ENCODE data around the gene METTL9.
"Not testable (repeated sequence)": the region's sequence is repeated elsewhere in the genome, so short reads cannot be mapped to it uniquely, and the experiment has no call there.

METTL9 gene

GRCh38 chr16:21667575-21667974 lies 68.2 kb downstream of the METTL9 start:
- no peak for DNase-seq

- DNase-seq: no peak
Observed at GRCh38 chr16:21673469-21673868, 74.1 kb downstream of the METTL9 start.

- not testable (repeated sequence) for DNase-seq
Observed at GRCh38 chr16:21674456-21674855, 75.1 kb downstream of the METTL9 start.

GRCh38 chr16:21680714-21681113 lies 81.3 kb downstream of the METTL9 start:
- DNase-seq: not testable (repeated sequence)

GRCh38 chr16:21683184-21683583 lies 83.8 kb downstream of the METTL9 start:
- no peak for DNase-seq

- DNase-seq: peak; percentile 12 to 32
Observed at GRCh38 chr16:21684199-21684598, 84.8 kb downstream of the METTL9 start.

GRCh38 chr16:21685034-21685455 lies 85.7 kb downstream of the METTL9 start:
- no peak for DNase-seq

GRCh38 chr16:21689107-21689506 lies 89.7 kb downstream of the METTL9 start:
- no peak for DNase-seq

- not testable (repeated sequence) for DNase-seq
Observed at GRCh38 chr16:21690967-21691366, 91.6 kb downstream of the METTL9 start.

GRCh38 chr16:21694609-21695008 lies 95.2 kb downstream of the METTL9 start:
- no peak for DNase-seq

- DNase-seq: no peak
Observed at GRCh38 chr16:21697032-21697431, 97.7 kb downstream of the METTL9 start.

- DNase-seq: no peak
Observed at GRCh38 chr16:21698169-21699032, 99.0 kb downstream of the METTL9 start.

- no peak for DNase-seq
Observed at GRCh38 chr16:21701271-21701670, 101.9 kb downstream of the METTL9 start.

- DNase-seq: no peak
Observed at GRCh38 chr16:21702276-21702675, 102.9 kb downstream of the METTL9 start.

GRCh38 chr16:21703156-21703555 lies 103.8 kb downstream of the METTL9 start:
- no peak for DNase-seq

GRCh38 chr16:21703589-21704174 lies 104.3 kb downstream of the METTL9 start:
- DNase-seq: no peak

- DNase-seq: no peak
Observed at GRCh38 chr16:21704266-21704665, 104.9 kb downstream of the METTL9 start.

GRCh38 chr16:21704733-21705132 lies 105.4 kb downstream of the METTL9 start:
- no peak for DNase-seq

Data from SHP77 (cell line).